GM23338 (cell line): ENCODE measurements around the gene NR2C2AP. TPM values are rescaled to one million over a fixed set of nuclear protein-coding genes. Genes with fewer than 3 reads are reported as not detected.

Experiments
- ATAC-seq: fragments of 200-7000 bp; cut with Tn5 transposase; 3 replicates; pipeline ENCODE4 v1.9.1; 2020
- DNase-seq: peaks from one replicate; pipeline ENCODE4 v3.0.0-alpha.2; 2015; ENCODE audit warnings: low spot score
- H2AFZ ChIP-seq: fragments of 200-600 bp; sonication (generic); 2 replicates; pipeline ENCODE4 v1.8.0; 2016; ENCODE audit warnings: antibody characterized with exemption, mild to moderate bottlenecking, moderate library complexity
- H3F3A ChIP-seq: fragments of 200-600 bp; sonication (generic); replicated peaks from 2 replicates; pipeline ENCODE4 v1.8.0; 2017; ENCODE audit warnings: antibody characterized with exemption, mixed run types, low read depth
- H3K27ac ChIP-seq: fragments of 200-600 bp; sonication (generic); 2 replicates; pipeline ENCODE4 v1.6.1; 2016; ENCODE audit warnings: low read depth
- H3K27me3 ChIP-seq: fragments of 200-600 bp; sonication (generic); 2 replicates; pipeline ENCODE4 v1.8.0; 2016; ENCODE audit warnings: mild to moderate bottlenecking, mixed run types, moderate library complexity; ENCODE audit not compliant: insufficient read depth
- H3K36me3 ChIP-seq: fragments of 200-600 bp; sonication (generic); 2 replicates; pipeline ENCODE4 v1.8.0; 2016; ENCODE audit warnings: mild to moderate bottlenecking; ENCODE audit not compliant: insufficient read depth
- H3K4me1 ChIP-seq: fragments of 200-600 bp; sonication (generic); 2 replicates; pipeline ENCODE4 v1.8.0; 2016; ENCODE audit warnings: mild to moderate bottlenecking, moderate library complexity; ENCODE audit not compliant: insufficient read depth
- H3K4me2 ChIP-seq: fragments of 200-600 bp; sonication (generic); 2 replicates; pipeline ENCODE4 v1.7.1; 2017; ENCODE audit warnings: mixed run types
- H3K4me3 ChIP-seq: fragments of 200-600 bp; sonication (generic); 2 replicates; pipeline ENCODE4 v1.6.1; 2016; ENCODE audit warnings: mixed run types
- H3K79me2 ChIP-seq: fragments of 200-600 bp; sonication (generic); replicated peaks from 2 replicates; pipeline ENCODE4 v1.8.0; 2017; ENCODE audit warnings: mild to moderate bottlenecking; ENCODE audit not compliant: insufficient read depth
- H3K9me2 ChIP-seq: fragments of 200-600 bp; sonication (generic); 2 replicates; pipeline ENCODE4 v1.8.0; 2017; ENCODE audit not compliant: insufficient read depth
- H4K20me1 ChIP-seq: fragments of 200-600 bp; sonication (generic); replicated peaks from 2 replicates; pipeline ENCODE4 v1.8.0; 2017; ENCODE audit warnings: mild to moderate bottlenecking; ENCODE audit not compliant: insufficient read depth
- H3K27ac Mint-ChIP-seq: 2 replicates; pipeline ENCODE4 v1.8.0; 2020; ENCODE audit warnings: inconsistent platforms, mild to moderate bottlenecking, moderate library complexity, mixed read lengths
- H3K27me3 Mint-ChIP-seq: 3 replicates; pipeline ENCODE4 v1.8.0; 2022; ENCODE audit warnings: low read depth, mild to moderate bottlenecking, moderate library complexity, mixed read lengths, inconsistent platforms; ENCODE audit not compliant: insufficient read depth, poor library complexity
- H3K36me3 Mint-ChIP-seq: 3 replicates; pipeline ENCODE4 v1.8.0; 2021; ENCODE audit warnings: low read depth, mild to moderate bottlenecking, inconsistent platforms, moderate library complexity, mixed read lengths
- H3K4me1 Mint-ChIP-seq: 3 replicates; pipeline ENCODE4 v1.8.0; 2020; ENCODE audit warnings: mild to moderate bottlenecking, inconsistent platforms, mixed read lengths
- H3K4me3 Mint-ChIP-seq: 3 replicates; pipeline ENCODE4 v1.8.0; 2021; ENCODE audit warnings: moderate library complexity, mild to moderate bottlenecking, inconsistent platforms, mixed read lengths
- H3K9me3 Mint-ChIP-seq: 3 replicates; pipeline ENCODE4 v1.8.0; 2020; ENCODE audit warnings: moderate library complexity, mild to moderate bottlenecking, inconsistent platforms, mixed read lengths
- CREB1 ChIP-seq: fragments of 250-450 bp; sonication (Bioruptor Pico); IDR thresholded peaks from 2 replicates; pipeline ENCODE4 v1.5.0; 2020; ENCODE audit warnings: low read depth, mild to moderate bottlenecking, moderate library complexity
- EZH2 ChIP-seq: fragments of 200-600 bp; sonication (generic); IDR thresholded peaks from one replicate; pipeline ENCODE4 v1.8.0; 2017; ENCODE audit warnings: antibody characterized with exemption, mild to moderate bottlenecking, low read depth; ENCODE audit not compliant: unreplicated experiment
- EZH2phosphoT487 ChIP-seq: fragments of 200-600 bp; sonication (generic); IDR thresholded peaks from one replicate; pipeline ENCODE4 v1.8.1; 2018; ENCODE audit warnings: antibody characterized with exemption; ENCODE audit not compliant: unreplicated experiment
- JUNB ChIP-seq: IDR thresholded peaks from one replicate; pipeline ENCODE4 v1.6.1; 2016; ENCODE audit warnings: antibody characterized with exemption; ENCODE audit not compliant: unreplicated experiment
- NANOG ChIP-seq: IDR thresholded peaks from 2 replicates; pipeline ENCODE4 v1.6.1; 2016; ENCODE audit warnings: antibody characterized with exemption, borderline replicate concordance
- POLR2AphosphoS5 ChIP-seq: IDR thresholded peaks from 2 replicates; pipeline ENCODE4 v1.6.1; 2016; ENCODE audit warnings: antibody characterized with exemption, low read depth
- STAT1 ChIP-seq: IDR thresholded peaks from one replicate; pipeline ENCODE4 v1.6.1; 2016; ENCODE audit warnings: antibody characterized with exemption; ENCODE audit not compliant: unreplicated experiment
- ZNF114 ChIP-seq: fragments of 250-450 bp; sonication (Bioruptor Pico); IDR thresholded peaks from 2 replicates; pipeline ENCODE4 v1.5.0; 2020; ENCODE audit warnings: mild to moderate bottlenecking, moderate library complexity
- ZNF331 ChIP-seq: fragments of 250-450 bp; sonication (Bioruptor Pico); IDR thresholded peaks from 2 replicates; pipeline ENCODE4 v1.5.0; 2020; ENCODE audit warnings: low read depth, mild to moderate bottlenecking, moderate library complexity
- polyA plus RNA-seq: library from polyadenylated mRNA; unstranded; fragments of >200 nt; fragmentation: Nextera tagmentation; extraction: Ambion mirVana; gene quantifications from 2 replicates; pipeline ENCODE4 v1.2.1, GENCODE V29; 2016
- total RNA-seq: library from RNA; depleted of rRNA; stranded (reverse); fragments of >200 nt; shearing (Covaris generic); gene quantifications from 2 replicates; pipeline ENCODE4 v1.2.3, GENCODE V29; 2014
- TF ChIP-seq, protein P1 (sequence below): fragments of 250-450 bp; sonication (Bioruptor Pico); IDR thresholded peaks from 2 replicates; pipeline ENCODE4 v1.5.0; 2020; ENCODE audit warnings: mild to moderate bottlenecking, moderate library complexity
- TF ChIP-seq, protein P2 (sequence below), 2 experiments: fragments of 200-600 bp in 1 of 2; sonication (generic) in 1 of 2; conservative IDR thresholded peaks; 2 replicates each; pipeline versions ENCODE4 v1.5.1 to v1.6.1; 2016 to 2017; ENCODE audit warnings: antibody characterized with exemption in 2 of 2, low read depth in 2 of 2, mild to moderate bottlenecking in 2 of 2, moderate library complexity in 1 of 2
- TF ChIP-seq, protein P3 (sequence below): IDR thresholded peaks from 2 replicates; pipeline ENCODE4 v1.6.1; 2016; ENCODE audit warnings: antibody characterized with exemption
- TF ChIP-seq, protein P4 (sequence below): IDR thresholded peaks from one replicate; pipeline ENCODE4 v1.6.1; 2018; ENCODE audit warnings: antibody characterized with exemption; ENCODE audit not compliant: unreplicated experiment

Gene NR2C2AP
- total and polyA plus RNA-seq, 2 experiments from 2014 or later = 14.4 to 25.7 TPM

DNA sequence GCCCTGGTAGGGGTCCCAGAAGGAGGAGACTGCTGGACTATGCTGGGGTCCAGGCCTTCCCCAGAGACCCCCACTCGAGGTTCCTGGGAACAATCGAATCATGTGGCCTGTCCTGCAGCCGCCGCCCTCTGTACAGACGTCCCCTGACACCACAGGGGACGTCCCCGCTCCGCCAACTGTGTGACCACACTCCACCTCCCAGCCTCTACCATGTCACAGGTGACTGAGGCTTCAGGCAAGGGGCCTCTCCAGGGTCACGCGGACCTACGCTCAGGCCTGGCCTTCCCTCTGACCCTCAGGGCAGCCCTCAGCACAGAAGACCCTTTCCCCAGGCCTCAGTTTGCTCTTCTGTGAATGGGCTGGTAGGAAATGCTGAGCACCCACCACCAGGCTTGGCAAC is 51.8 kb downstream of the NR2C2AP start:
- H3K4me1 ChIP-seq = no peaks in the 10 kb centered on the region
- no peaks in the 10 kb centered on the region for H3F3A ChIP-seq
- Mint-ChIP-seq H3K27ac (no peak overlapping the region), H3K4me3 (no peak overlapping the region), H3K36me3 (peaks cover 18% of the 10 kb centered on the region), H3K9me3 (no peaks in the 10 kb centered on the region), H3K4me1 (peaks cover 10% of the 10 kb centered on the region), H3K27me3 (peaks cover 5% of the 10 kb centered on the region)
- no peak overlapping the region for H3K4me2 ChIP-seq
- H2AFZ ChIP-seq = no peak overlapping the region
- H3K4me3 ChIP-seq = no peak overlapping the region
- H3K27ac ChIP-seq = no peak overlapping the region
- no peaks in the 10 kb centered on the region for H3K9me2 ChIP-seq
- H3K36me3 ChIP-seq = no peaks in the 10 kb centered on the region
- ATAC-seq (no peak), DNase-seq (no peak)
- TF ChIP-seq JUNB = no peak
- TF ChIP-seq ZNF114 (CRISPR knock-in tag) = no peak
- no peak for TF ChIP-seq NANOG
- TF ChIP-seq, protein P1, sequence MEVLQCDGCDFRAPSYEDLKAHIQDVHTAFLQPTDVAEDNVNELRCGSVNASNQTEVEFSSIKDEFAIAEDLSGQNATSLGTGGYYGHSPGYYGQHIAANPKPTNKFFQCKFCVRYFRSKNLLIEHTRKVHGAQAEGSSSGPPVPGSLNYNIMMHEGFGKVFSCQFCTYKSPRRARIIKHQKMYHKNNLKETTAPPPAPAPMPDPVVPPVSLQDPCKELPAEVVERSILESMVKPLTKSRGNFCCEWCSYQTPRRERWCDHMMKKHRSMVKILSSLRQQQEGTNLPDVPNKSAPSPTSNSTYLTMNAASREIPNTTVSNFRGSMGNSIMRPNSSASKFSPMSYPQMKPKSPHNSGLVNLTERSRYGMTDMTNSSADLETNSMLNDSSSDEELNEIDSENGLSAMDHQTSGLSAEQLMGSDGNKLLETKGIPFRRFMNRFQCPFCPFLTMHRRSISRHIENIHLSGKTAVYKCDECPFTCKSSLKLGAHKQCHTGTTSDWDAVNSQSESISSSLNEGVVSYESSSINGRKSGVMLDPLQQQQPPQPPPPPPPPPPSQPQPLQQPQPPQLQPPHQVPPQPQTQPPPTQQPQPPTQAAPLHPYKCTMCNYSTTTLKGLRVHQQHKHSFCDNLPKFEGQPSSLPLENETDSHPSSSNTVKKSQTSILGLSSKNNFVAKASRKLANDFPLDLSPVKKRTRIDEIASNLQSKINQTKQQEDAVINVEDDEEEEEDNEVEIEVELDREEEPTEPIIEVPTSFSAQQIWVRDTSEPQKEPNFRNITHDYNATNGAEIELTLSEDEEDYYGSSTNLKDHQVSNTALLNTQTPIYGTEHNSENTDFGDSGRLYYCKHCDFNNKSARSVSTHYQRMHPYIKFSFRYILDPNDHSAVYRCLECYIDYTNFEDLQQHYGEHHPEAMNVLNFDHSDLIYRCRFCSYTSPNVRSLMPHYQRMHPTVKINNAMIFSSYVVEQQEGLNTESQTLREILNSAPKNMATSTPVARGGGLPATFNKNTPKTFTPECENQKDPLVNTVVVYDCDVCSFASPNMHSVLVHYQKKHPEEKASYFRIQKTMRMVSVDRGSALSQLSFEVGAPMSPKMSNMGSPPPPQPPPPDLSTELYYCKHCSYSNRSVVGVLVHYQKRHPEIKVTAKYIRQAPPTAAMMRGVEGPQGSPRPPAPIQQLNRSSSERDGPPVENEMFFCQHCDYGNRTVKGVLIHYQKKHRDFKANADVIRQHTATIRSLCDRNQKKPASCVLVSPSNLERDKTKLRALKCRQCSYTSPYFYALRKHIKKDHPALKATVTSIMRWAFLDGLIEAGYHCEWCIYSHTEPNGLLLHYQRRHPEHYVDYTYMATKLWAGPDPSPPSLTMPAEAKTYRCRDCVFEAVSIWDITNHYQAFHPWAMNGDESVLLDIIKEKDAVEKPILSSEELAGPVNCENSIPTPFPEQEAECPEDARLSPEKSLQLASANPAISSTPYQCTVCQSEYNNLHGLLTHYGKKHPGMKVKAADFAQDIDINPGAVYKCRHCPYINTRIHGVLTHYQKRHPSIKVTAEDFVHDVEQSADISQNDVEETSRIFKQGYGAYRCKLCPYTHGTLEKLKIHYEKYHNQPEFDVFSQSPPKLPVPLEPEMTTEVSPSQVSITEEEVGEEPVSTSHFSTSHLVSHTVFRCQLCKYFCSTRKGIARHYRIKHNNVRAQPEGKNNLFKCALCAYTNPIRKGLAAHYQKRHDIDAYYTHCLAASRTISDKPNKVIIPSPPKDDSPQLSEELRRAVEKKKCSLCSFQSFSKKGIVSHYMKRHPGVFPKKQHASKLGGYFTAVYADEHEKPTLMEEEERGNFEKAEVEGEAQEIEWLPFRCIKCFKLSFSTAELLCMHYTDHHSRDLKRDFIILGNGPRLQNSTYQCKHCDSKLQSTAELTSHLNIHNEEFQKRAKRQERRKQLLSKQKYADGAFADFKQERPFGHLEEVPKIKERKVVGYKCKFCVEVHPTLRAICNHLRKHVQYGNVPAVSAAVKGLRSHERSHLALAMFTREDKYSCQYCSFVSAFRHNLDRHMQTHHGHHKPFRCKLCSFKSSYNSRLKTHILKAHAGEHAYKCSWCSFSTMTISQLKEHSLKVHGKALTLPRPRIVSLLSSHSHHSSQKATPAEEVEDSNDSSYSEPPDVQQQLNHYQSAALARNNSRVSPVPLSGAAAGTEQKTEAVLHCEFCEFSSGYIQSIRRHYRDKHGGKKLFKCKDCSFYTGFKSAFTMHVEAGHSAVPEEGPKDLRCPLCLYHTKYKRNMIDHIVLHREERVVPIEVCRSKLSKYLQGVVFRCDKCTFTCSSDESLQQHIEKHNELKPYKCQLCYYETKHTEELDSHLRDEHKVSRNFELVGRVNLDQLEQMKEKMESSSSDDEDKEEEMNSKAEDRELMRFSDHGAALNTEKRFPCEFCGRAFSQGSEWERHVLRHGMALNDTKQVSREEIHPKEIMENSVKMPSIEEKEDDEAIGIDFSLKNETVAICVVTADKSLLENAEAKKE (CRISPR knock-in tag) = no peak
- TF ChIP-seq, protein P2, sequence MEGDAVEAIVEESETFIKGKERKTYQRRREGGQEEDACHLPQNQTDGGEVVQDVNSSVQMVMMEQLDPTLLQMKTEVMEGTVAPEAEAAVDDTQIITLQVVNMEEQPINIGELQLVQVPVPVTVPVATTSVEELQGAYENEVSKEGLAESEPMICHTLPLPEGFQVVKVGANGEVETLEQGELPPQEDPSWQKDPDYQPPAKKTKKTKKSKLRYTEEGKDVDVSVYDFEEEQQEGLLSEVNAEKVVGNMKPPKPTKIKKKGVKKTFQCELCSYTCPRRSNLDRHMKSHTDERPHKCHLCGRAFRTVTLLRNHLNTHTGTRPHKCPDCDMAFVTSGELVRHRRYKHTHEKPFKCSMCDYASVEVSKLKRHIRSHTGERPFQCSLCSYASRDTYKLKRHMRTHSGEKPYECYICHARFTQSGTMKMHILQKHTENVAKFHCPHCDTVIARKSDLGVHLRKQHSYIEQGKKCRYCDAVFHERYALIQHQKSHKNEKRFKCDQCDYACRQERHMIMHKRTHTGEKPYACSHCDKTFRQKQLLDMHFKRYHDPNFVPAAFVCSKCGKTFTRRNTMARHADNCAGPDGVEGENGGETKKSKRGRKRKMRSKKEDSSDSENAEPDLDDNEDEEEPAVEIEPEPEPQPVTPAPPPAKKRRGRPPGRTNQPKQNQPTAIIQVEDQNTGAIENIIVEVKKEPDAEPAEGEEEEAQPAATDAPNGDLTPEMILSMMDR (conservative IDR thresholded peaks at IDR 0.05; ENCODE audit: low read depth in 2 of 2) = no peak
- TF ChIP-seq ZNF331 = no peak
- no peak for TF ChIP-seq EZH2
- no peak for TF ChIP-seq STAT1
- no peak for TF ChIP-seq EZH2phosphoT487
- TF ChIP-seq, protein P3, sequence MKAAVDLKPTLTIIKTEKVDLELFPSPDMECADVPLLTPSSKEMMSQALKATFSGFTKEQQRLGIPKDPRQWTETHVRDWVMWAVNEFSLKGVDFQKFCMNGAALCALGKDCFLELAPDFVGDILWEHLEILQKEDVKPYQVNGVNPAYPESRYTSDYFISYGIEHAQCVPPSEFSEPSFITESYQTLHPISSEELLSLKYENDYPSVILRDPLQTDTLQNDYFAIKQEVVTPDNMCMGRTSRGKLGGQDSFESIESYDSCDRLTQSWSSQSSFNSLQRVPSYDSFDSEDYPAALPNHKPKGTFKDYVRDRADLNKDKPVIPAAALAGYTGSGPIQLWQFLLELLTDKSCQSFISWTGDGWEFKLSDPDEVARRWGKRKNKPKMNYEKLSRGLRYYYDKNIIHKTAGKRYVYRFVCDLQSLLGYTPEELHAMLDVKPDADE = no peak
- TF ChIP-seq CREB1 = no peak
- TF ChIP-seq, protein P4, sequence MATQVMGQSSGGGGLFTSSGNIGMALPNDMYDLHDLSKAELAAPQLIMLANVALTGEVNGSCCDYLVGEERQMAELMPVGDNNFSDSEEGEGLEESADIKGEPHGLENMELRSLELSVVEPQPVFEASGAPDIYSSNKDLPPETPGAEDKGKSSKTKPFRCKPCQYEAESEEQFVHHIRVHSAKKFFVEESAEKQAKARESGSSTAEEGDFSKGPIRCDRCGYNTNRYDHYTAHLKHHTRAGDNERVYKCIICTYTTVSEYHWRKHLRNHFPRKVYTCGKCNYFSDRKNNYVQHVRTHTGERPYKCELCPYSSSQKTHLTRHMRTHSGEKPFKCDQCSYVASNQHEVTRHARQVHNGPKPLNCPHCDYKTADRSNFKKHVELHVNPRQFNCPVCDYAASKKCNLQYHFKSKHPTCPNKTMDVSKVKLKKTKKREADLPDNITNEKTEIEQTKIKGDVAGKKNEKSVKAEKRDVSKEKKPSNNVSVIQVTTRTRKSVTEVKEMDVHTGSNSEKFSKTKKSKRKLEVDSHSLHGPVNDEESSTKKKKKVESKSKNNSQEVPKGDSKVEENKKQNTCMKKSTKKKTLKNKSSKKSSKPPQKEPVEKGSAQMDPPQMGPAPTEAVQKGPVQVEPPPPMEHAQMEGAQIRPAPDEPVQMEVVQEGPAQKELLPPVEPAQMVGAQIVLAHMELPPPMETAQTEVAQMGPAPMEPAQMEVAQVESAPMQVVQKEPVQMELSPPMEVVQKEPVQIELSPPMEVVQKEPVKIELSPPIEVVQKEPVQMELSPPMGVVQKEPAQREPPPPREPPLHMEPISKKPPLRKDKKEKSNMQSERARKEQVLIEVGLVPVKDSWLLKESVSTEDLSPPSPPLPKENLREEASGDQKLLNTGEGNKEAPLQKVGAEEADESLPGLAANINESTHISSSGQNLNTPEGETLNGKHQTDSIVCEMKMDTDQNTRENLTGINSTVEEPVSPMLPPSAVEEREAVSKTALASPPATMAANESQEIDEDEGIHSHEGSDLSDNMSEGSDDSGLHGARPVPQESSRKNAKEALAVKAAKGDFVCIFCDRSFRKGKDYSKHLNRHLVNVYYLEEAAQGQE = no peak
- TF ChIP-seq POLR2AphosphoS5 = no peak
- H3K79me2 ChIP-seq = no peaks in the 10 kb centered on the region
- H3K27me3 ChIP-seq = no peaks in the 10 kb centered on the region
- no peaks in the 10 kb centered on the region for H4K20me1 ChIP-seq
